CD8-positive, alpha-beta memory T cell (primary cell): ENCODE measurements around the gene MPPE1. TPM values are rescaled to one million over a fixed set of nuclear protein-coding genes. Genes with fewer than 3 reads are reported as not detected.
"Not testable (repeated sequence)": the region's sequence is repeated elsewhere in the genome, so short reads cannot be mapped to it uniquely, and the experiment has no call there.

Source experiments
- CTCF ChIA-PET: fragments of 350-600 bp; sonication (Branson Sonifier 250); formaldehyde crosslinking; loops from one replicate; lab custom pipeline; 2021; ENCODE audit warnings: antibody characterized with exemption; lab: Charles Lee
- POLR2A ChIA-PET: fragments of 350-600 bp; sonication (Branson Sonifier 250); formaldehyde crosslinking; loops from one replicate; lab custom pipeline; 2021; ENCODE audit warnings: antibody characterized with exemption; lab: Charles Lee
- DNase-seq, 5 donors: peaks; one replicate each; pipeline versions ENCODE4 v3.0.0 to v3.0.0-alpha.2; 2020 to 2022; ENCODE audit warnings: mixed read lengths in 1 of 5
- H3K27ac ChIP-seq: one replicate; pipeline ENCODE4 v1.7.0; 2013; ENCODE audit warnings: low read depth, mild to moderate bottlenecking, low read length, moderate library complexity
- H3K27me3 ChIP-seq: 2 replicates; pipeline ENCODE4 v1.7.0; 2013; ENCODE audit warnings: low read length, mild to moderate bottlenecking; ENCODE audit not compliant: insufficient read depth, poor library complexity, severe bottlenecking
- H3K36me3 ChIP-seq: 2 replicates; pipeline ENCODE4 v1.7.0; 2013; ENCODE audit warnings: mild to moderate bottlenecking, low read length, moderate library complexity; ENCODE audit not compliant: insufficient read depth
- H3K4me1 ChIP-seq: 2 replicates; pipeline ENCODE4 v1.7.0; 2013; ENCODE audit warnings: mild to moderate bottlenecking, low read length, moderate library complexity; ENCODE audit not compliant: insufficient read depth
- H3K4me3 ChIP-seq: 2 replicates; pipeline ENCODE4 v1.7.0; 2013; ENCODE audit warnings: mild to moderate bottlenecking, low read length
- H3K9me3 ChIP-seq: 2 replicates; pipeline ENCODE4 v1.7.0; 2013; ENCODE audit warnings: mild to moderate bottlenecking, low read length
- H3K27ac Mint-ChIP-seq, 8 donors: one replicate each; pipeline ENCODE4 v1.8.0; 2020 to 2021; ENCODE audit warnings: mixed read lengths in 8 of 8, mild to moderate bottlenecking in 6 of 8, inconsistent platforms in 3 of 8, moderate library complexity in 3 of 8
- H3K27me3 Mint-ChIP-seq, 2 donors: one replicate each; pipeline ENCODE4 v1.8.0; 2020 to 2021; ENCODE audit warnings: mixed read lengths in 2 of 2, mild to moderate bottlenecking in 1 of 2, moderate library complexity in 1 of 2
- H3K36me3 Mint-ChIP-seq, 3 donors: one replicate each; pipeline ENCODE4 v1.8.0; 2020 to 2021; ENCODE audit warnings: mixed read lengths in 3 of 3, inconsistent platforms in 1 of 3, mild to moderate bottlenecking in 1 of 3
- H3K4me1 Mint-ChIP-seq, 3 donors: one replicate each; pipeline ENCODE4 v1.8.0; 2020 to 2021; ENCODE audit warnings: mixed read lengths in 3 of 3, inconsistent platforms in 1 of 3, mild to moderate bottlenecking in 1 of 3
- H3K4me3 Mint-ChIP-seq, 7 donors: one replicate each; pipeline ENCODE4 v1.8.0; 2020 to 2021; ENCODE audit warnings: mixed read lengths in 7 of 7, mild to moderate bottlenecking in 6 of 7, moderate library complexity in 4 of 7, inconsistent platforms in 2 of 7
- H3K9me3 Mint-ChIP-seq, 5 donors: one replicate each; pipeline ENCODE4 v1.8.0; 2020 to 2022; ENCODE audit warnings: mixed read lengths in 5 of 5, mild to moderate bottlenecking in 3 of 5, moderate library complexity in 2 of 5, inconsistent platforms in 1 of 5
- polyA plus RNA-seq: library from polyadenylated mRNA; unstranded; fragments of 300-500 nt; fragmentation: Illumina TruSeq; gene quantifications from one replicate; pipeline ENCODE4 v1.2.3, GENCODE V29; 2021
- total RNA-seq, 2 experiments: library from RNA; stranded (reverse); gene quantifications; one replicate each; pipeline ENCODE4 v1.2.3, GENCODE V29; 2021

The MPPE1 gene
- total and polyA plus RNA-seq, 3 experiments from 2014 or later = 32.3 to 44.0 (median 37.7) TPM

DNA sequence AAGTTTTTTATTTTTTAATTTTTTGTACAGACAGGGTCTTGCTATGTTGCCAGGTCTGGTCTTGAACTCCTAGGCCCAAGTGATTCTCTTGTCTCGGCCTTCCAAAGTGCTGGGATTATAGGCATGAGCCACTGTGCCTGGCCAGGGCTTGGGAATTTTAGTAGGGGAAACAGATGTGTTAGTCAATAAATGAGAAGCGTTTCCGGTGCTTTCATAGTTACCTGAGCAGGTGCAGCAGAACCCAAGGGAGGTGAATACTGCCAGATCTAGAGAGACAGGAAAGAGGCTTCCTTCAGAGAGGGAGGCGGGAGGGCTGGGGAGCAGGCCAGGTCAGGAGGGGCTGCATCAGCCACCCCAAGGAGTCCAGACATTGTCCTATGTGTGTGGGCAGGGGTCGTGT is 42.7 kb upstream of the MPPE1 start:
- H3K36me3 Mint-ChIP-seq = no peaks in the 10 kb centered on the region
- no peak for DNase-seq
- peaks cover 0 to 1% of the 10 kb centered on the region in 2 donors for H3K27me3 Mint-ChIP-seq
- Histone ChIP-seq H3K27me3 (no peaks in the 10 kb centered on the region), H3K36me3 (no peaks in the 10 kb centered on the region), H3K9me3 (no peaks in the 10 kb centered on the region), H3K4me1 (peaks cover 9% of the 10 kb centered on the region), H3K4me3 (no peak overlapping the region), H3K27ac (no peak overlapping the region)
- ChIA-PET CTCF (interaction anchor here (1.3 to 7.7 kb wide), 2 partner anchors 13 to 44 kb away, joined by 3 to 36 read pairs; no protein-coding TSS in a partner anchor), POLR2A (no interaction called here)
- peaks cover 9 to 16% (median 12%) of the 10 kb centered on the region in 3 donors for H3K4me1 Mint-ChIP-seq
- no peak overlapping the region for H3K4me3 Mint-ChIP-seq
- H3K9me3 Mint-ChIP-seq = peaks cover 0 to 2% (median 0%) of the 10 kb centered on the region in 5 donors
- H3K27ac Mint-ChIP-seq = peak overlapping the region in 1 of 8 donors; percentile 47

DNA sequence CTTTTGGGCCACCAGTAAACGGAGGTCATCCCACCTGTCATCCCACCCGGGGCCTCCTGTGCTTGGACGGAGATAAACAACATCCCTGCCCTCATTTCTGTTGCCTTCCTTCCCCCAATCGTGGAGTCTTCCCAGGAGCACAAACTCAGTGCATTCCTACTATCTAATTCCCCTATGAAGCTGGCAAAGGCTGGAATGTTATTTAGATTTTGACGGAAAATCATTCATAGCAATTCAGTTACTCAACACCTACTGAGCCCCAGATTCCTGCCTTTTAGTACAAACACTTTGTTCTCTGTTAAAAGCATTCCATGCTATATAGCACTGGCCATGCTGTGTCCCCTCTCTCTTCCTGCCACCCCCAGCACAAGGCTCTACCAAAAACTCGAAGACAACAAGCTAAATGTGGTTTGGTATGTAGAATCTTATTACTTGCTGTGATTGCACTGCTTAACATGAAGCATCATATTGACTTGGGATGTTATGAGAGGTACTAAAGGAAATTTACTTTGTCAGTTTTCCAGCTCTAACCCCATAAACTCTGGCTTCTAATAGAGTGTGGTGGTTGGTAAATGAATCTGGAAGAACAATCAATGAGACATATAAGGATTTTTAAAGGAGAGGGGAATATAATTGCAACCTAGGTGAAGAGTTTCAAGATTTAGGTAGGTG is 40.9 kb upstream of the MPPE1 start:
- H3K4me1 Mint-ChIP-seq = peaks cover 9 to 16% (median 12%) of the 10 kb centered on the region in 3 donors
- ChIA-PET CTCF (interaction anchor here (1.5 to 7.7 kb wide), 3 partner anchors 11 to 47 kb away, joined by 4 to 36 read pairs (median 30); no protein-coding TSS in a partner anchor), POLR2A (no interaction called here)
- Histone ChIP-seq H3K9me3 (no peaks in the 10 kb centered on the region), H3K27me3 (no peaks in the 10 kb centered on the region), H3K27ac (no peak overlapping the region), H3K4me3 (no peak overlapping the region), H3K4me1 (peaks cover 9% of the 10 kb centered on the region), H3K36me3 (no peaks in the 10 kb centered on the region)
- peaks cover 0 to 2% of the 10 kb centered on the region in 2 donors for H3K27me3 Mint-ChIP-seq
- H3K36me3 Mint-ChIP-seq = no peaks in the 10 kb centered on the region
- no peaks in the 10 kb centered on the region for H3K9me3 Mint-ChIP-seq
- peak overlapping the region in 6 of 7 donors; percentile 1 to 61 (median 16) for H3K4me3 Mint-ChIP-seq
- H3K27ac Mint-ChIP-seq = peak overlapping the region in 4 of 8 donors; percentile 10 to 52 (median 49)
- DNase-seq = no peak

DNA sequence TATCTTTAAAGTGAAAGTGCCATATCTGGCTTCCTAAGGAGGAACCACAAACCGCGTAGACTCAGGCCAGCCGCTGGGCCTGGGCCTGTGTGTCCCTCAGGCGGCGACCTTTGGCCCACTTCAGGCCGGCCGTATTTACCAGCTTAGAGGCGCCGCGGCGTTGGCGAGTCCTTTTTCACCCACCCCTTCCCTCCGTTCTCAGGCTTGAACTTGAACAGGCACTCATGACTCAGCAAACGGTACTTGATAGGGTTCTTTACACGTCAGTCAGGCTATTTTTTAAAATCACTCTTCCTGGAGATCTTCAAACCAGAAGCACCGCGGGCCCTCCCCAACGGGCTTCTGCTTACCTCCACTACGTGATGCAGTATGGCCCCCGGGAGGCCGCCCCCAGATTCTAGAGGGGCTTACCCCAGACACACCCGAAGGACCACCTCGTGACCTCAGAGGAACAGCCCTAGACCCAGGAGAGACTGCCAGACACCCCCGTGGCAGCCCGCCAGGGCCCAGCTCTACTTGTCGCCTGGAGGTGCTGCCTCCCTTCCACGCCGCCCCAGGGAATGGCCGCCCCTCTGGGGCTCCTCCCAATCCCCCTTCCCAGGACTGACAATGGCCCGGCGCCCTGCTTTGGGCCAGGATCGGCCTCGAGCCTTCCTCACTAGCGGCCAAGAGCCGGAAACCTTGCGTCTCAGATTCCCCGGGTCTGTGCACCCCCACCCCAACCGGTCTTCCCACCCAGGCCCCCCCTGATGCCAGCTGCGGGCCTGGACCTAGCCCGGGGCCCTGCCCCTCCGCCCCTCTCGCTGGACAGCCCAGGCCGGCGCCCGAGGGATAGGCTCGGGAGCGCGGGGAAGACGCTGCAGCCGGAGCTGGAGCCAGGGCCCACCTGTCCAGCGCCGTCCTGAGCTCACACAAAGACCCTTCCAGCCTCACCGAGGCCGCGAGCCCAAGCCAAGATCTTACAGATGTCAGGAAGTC is 39.4 kb upstream of the MPPE1 start:
- Mint-ChIP-seq H3K4me1 (peaks cover 9 to 16% (median 12%) of the 10 kb centered on the region in 3 donors), H3K27ac (peak overlapping the region in 6 of 8 donors; percentile 51 to 91 (median 79)), H3K36me3 (no peaks in the 10 kb centered on the region), H3K4me3 (peak overlapping the region; percentile 78 to 96 (median 84)), H3K9me3 (no peaks in the 10 kb centered on the region), H3K27me3 (peaks cover 0 to 2% of the 10 kb centered on the region in 2 donors)
- Histone ChIP-seq H3K36me3 (no peaks in the 10 kb centered on the region), H3K4me1 (peaks cover 9% of the 10 kb centered on the region), H3K27ac (peak overlapping the region; percentile 51), H3K27me3 (no peaks in the 10 kb centered on the region), H3K4me3 (peak overlapping the region; percentile 56), H3K9me3 (no peaks in the 10 kb centered on the region)
- ChIA-PET CTCF (interaction anchor here (2.0 to 7.7 kb wide), 3 partner anchors 10 to 92 kb away, joined by 8 to 36 read pairs (median 30); no protein-coding TSS in a partner anchor), POLR2A (interaction anchor here (1.7 to 2.1 kb wide), 2 partner anchors 33 to 39 kb away, joined by 4 to 8 read pairs; partner anchors contain the start of genes IMPA2 and MPPE1)
- DNase-seq = peak; percentile 13 to 74 (median 47)

DNA sequence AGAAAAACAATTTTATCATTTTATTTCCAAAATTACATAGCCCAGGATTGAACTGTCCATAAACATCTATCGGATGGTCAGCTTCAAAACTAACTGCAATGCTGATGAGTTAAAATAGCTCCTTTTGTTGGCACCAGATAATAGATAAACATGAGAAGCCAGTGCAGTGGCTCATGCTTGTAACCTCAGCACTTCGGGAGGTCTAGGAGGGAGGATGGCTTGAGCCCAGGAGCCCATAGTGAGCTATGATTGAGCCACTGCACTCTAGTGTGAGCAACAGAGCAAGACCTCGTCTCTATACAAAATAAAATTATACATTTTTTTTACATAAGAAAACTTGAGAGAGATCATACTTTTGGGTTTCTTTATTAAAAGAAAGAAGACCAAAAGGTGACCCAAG is 38.6 kb upstream of the MPPE1 start:
- Histone ChIP-seq H3K36me3 (no peaks in the 10 kb centered on the region), H3K9me3 (no peaks in the 10 kb centered on the region), H3K27ac (no peak overlapping the region), H3K4me3 (no peak overlapping the region), H3K4me1 (peaks cover 9% of the 10 kb centered on the region), H3K27me3 (no peaks in the 10 kb centered on the region)
- ChIA-PET POLR2A (interaction anchor here (0.6 to 2.1 kb wide), 3 partner anchors 34 to 97 kb away, joined by 3 to 8 read pairs (median 4); partner anchors contain the start of genes IMPA2 and MPPE1), CTCF (interaction anchor here (0.7 to 7.7 kb wide), 4 partner anchors 8 to 92 kb away, joined by 4 to 36 read pairs (median 19); no protein-coding TSS in a partner anchor)
- peak overlapping the region in 4 of 8 donors; percentile 8 to 66 (median 38) for H3K27ac Mint-ChIP-seq
- no peaks in the 10 kb centered on the region for H3K36me3 Mint-ChIP-seq
- H3K4me3 Mint-ChIP-seq = peak overlapping the region in 6 of 7 donors; percentile 78 to 96 (median 87)
- DNase-seq = no peak
- H3K4me1 Mint-ChIP-seq = peaks cover 9 to 16% (median 12%) of the 10 kb centered on the region in 3 donors
- H3K9me3 Mint-ChIP-seq = no peaks in the 10 kb centered on the region
- peaks cover 0 to 2% of the 10 kb centered on the region in 2 donors for H3K27me3 Mint-ChIP-seq

DNA sequence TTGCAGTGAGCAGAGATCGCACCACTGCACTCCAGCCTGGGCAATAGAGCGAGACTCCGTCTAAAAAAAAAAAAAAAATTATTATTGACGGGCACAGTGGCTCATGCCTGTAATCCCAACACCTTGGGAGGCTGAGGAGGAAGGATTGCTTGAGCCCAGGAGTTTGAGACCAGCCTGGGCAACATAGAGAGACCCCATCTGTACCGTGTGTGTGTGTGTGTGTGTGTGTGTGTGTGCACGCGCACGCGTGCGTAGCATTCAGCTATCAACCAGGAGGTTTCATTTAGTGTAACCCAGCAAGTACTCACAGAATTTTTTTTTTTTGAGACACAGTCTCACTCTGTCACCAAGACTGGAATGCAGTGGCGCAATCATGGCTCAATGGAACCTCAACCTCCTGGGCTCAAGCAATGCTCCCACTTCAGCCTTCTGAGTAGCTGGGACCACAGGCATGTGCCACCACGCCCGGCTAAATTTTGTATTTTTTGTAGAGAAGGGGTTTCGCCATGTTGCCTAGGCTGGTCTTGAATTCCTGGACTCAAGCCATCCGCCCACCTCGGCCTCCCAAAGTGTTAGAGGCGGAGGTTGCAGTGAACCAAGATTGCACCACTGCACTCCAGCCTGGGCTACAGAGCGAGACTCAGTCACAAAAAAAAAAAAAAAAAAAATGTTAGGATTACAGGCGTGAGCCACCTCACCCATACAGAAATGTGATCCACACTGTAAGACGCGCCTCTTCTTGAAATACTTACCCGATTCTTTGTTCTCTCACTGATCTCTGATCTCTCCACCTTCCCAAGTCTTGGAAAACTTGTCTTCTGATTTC is 37.9 kb upstream of the MPPE1 start:
- not testable (repeated sequence) for H3K27me3 ChIP-seq, H3K27me3 Mint-ChIP-seq, DNase-seq, H3K9me3 ChIP-seq, H3K4me1 ChIP-seq, H3K36me3 ChIP-seq, H3K9me3 Mint-ChIP-seq, H3K4me3 ChIP-seq, H3K36me3 Mint-ChIP-seq, H3K27ac ChIP-seq
- peaks cover 9 to 16% (median 12%) of the 10 kb centered on the region in 3 donors for H3K4me1 Mint-ChIP-seq
- CTCF ChIA-PET = interaction anchor here (0.7 to 5.4 kb wide), 4 partner anchors 8 to 93 kb away, joined by 3 to 30 read pairs (median 6); no protein-coding TSS in a partner anchor
- H3K27ac Mint-ChIP-seq = peak overlapping the region in 1 of 8 donors; percentile 66
- POLR2A ChIA-PET = interaction anchor here (0.6 to 2.1 kb wide), 3 partner anchors 35 to 97 kb away, joined by 3 to 8 read pairs (median 4); partner anchors contain the start of genes IMPA2 and MPPE1
- peak overlapping the region in 2 of 7 donors; percentile 61 to 90 for H3K4me3 Mint-ChIP-seq

DNA sequence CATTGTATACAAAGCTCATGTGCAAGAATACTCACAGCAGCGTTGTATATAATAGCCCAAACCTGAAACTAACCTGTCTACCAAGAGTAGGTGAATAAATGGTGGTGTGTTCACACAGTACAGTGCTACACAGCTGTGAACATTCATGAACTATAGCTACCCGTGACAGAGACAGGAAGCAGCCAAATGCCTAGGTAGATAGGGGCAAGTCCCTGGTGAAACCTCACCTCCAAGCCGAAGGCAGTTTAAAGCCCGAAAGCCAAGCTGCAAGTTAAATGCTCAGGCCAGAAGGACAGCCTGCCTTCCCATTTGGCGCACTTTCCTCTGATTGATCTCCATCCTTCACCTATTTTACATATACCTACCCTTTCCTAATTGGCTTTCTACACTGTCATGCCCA is 36.7 kb upstream of the MPPE1 start:
- Mint-ChIP-seq H3K27me3 (peaks cover 0 to 2% of the 10 kb centered on the region in 2 donors), H3K27ac (no peak overlapping the region), H3K36me3 (no peaks in the 10 kb centered on the region), H3K4me1 (peaks cover 9 to 16% (median 12%) of the 10 kb centered on the region in 3 donors), H3K4me3 (no peak overlapping the region), H3K9me3 (no peaks in the 10 kb centered on the region)
- Histone ChIP-seq H3K4me1 (peaks cover 9% of the 10 kb centered on the region), H3K27ac (no peak overlapping the region), H3K4me3 (no peak overlapping the region), H3K36me3 (no peaks in the 10 kb centered on the region), H3K9me3 (no peaks in the 10 kb centered on the region), H3K27me3 (no peaks in the 10 kb centered on the region)
- POLR2A ChIA-PET = no interaction called here
- CTCF ChIA-PET = interaction anchor here (5.4 kb wide), 1 partner anchor 51 kb away, joined by 30 read pairs; no protein-coding TSS in a partner anchor
- no peak for DNase-seq

DNA sequence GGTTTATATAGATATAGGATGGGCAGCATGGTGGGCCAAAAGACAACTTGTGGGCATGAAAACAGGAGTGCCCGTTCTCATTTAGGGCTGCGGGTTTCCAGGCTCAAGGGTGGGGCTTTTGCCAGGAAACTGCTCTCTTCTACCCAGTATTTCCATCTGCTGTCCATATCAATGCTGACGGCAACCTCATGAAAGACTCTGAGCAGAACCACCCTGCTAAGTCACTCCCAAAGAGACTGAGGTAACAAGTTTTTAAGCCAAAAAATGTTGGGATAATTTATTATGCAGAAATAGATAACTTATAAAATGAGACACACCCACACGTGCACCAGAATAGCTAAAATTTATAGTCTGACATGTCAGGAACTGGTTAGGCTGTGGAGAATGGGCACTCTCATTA is 36.1 kb upstream of the MPPE1 start:
- Histone ChIP-seq H3K4me3 (no peak overlapping the region), H3K4me1 (peaks cover 9% of the 10 kb centered on the region), H3K27me3 (no peaks in the 10 kb centered on the region), H3K36me3 (no peaks in the 10 kb centered on the region), H3K9me3 (no peaks in the 10 kb centered on the region), H3K27ac (no peak overlapping the region)
- Mint-ChIP-seq H3K27me3 (peaks cover 0 to 2% of the 10 kb centered on the region in 2 donors), H3K4me1 (peaks cover 9 to 16% (median 12%) of the 10 kb centered on the region in 3 donors), H3K27ac (no peak overlapping the region), H3K36me3 (no peaks in the 10 kb centered on the region), H3K9me3 (no peaks in the 10 kb centered on the region), H3K4me3 (no peak overlapping the region)
- ChIA-PET CTCF (interaction anchor here (5.4 kb wide), 1 partner anchor 51 kb away, joined by 30 read pairs; no protein-coding TSS in a partner anchor), POLR2A (no interaction called here)
- DNase-seq = no peak
